RKO (cell line): ENCODE measurements around the gene SLC22A4.
A peak's percentile ranks its signal among the peaks of the same experiment; 100 is the strongest.

Experiments used
- DNase-seq: peaks from one replicate; pipeline ENCODE4 v3.0.0-alpha.2; 2016; ENCODE audit warnings: low spot score

The SLC22A4 gene

GRCh38 chr5:132300577-132301343, 6.6 kb downstream of the SLC22A4 start:
- DNase-seq: no peak

GRCh38 chr5:132301344-132302271, 7.4 kb downstream of the SLC22A4 start:
- no peak for DNase-seq

- no peak for DNase-seq
Measured at GRCh38 chr5:132302413-132302812, 8.2 kb downstream of the SLC22A4 start.

- no peak for DNase-seq
Measured at GRCh38 chr5:132303589-132303988, 9.4 kb downstream of the SLC22A4 start.

- no peak for DNase-seq
Measured at GRCh38 chr5:132305420-132305819, 11.2 kb downstream of the SLC22A4 start.

- no peak for DNase-seq
Measured at GRCh38 chr5:132308701-132309100, 14.5 kb downstream of the SLC22A4 start.

GRCh38 chr5:132309679-132310078, 15.5 kb downstream of the SLC22A4 start:
- DNase-seq: no peak

- no peak for DNase-seq
Measured at GRCh38 chr5:132310141-132310834, 16.1 kb downstream of the SLC22A4 start.

GRCh38 chr5:132313366-132313765, 19.2 kb downstream of the SLC22A4 start:
- no peak for DNase-seq

- no peak for DNase-seq
Measured at GRCh38 chr5:132313961-132314432, 19.8 kb downstream of the SLC22A4 start.

- DNase-seq: no peak
Measured at GRCh38 chr5:132315529-132316067, 21.4 kb downstream of the SLC22A4 start.

- no peak for DNase-seq
Measured at GRCh38 chr5:132319975-132320374, 25.8 kb downstream of the SLC22A4 start.

- no peak for DNase-seq
Measured at GRCh38 chr5:132321109-132321721, 27.0 kb downstream of the SLC22A4 start.

- no peak for DNase-seq
Measured at GRCh38 chr5:132322266-132322665, 28.1 kb downstream of the SLC22A4 start.

GRCh38 chr5:132323202-132323601, 29.0 kb downstream of the SLC22A4 start:
- no peak for DNase-seq

- DNase-seq: no peak
Measured at GRCh38 chr5:132325691-132326090, 31.5 kb downstream of the SLC22A4 start.

- DNase-seq: no peak
Measured at GRCh38 chr5:132327252-132327955, 33.2 kb downstream of the SLC22A4 start.

- DNase-seq: peak; percentile 53
Measured at GRCh38 chr5:132334812-132335211, 40.6 kb downstream of the SLC22A4 start.

- no peak for DNase-seq
Measured at GRCh38 chr5:132335402-132335801, 41.2 kb downstream of the SLC22A4 start.

GRCh38 chr5:132339502-132339901, 45.3 kb downstream of the SLC22A4 start:
- DNase-seq: no peak
